Activated T-cell treated with anti-CD3 and anti-CD28 coated beads for 48 hours (primary cell): Measurements from ENCODE around the gene DSG3.

Experiments used
- DNase-seq: peaks from one replicate; pipeline ENCODE4 v3.0.0-alpha.2; 2020; ENCODE audit warnings: low read depth

The DSG3 gene, protein sequence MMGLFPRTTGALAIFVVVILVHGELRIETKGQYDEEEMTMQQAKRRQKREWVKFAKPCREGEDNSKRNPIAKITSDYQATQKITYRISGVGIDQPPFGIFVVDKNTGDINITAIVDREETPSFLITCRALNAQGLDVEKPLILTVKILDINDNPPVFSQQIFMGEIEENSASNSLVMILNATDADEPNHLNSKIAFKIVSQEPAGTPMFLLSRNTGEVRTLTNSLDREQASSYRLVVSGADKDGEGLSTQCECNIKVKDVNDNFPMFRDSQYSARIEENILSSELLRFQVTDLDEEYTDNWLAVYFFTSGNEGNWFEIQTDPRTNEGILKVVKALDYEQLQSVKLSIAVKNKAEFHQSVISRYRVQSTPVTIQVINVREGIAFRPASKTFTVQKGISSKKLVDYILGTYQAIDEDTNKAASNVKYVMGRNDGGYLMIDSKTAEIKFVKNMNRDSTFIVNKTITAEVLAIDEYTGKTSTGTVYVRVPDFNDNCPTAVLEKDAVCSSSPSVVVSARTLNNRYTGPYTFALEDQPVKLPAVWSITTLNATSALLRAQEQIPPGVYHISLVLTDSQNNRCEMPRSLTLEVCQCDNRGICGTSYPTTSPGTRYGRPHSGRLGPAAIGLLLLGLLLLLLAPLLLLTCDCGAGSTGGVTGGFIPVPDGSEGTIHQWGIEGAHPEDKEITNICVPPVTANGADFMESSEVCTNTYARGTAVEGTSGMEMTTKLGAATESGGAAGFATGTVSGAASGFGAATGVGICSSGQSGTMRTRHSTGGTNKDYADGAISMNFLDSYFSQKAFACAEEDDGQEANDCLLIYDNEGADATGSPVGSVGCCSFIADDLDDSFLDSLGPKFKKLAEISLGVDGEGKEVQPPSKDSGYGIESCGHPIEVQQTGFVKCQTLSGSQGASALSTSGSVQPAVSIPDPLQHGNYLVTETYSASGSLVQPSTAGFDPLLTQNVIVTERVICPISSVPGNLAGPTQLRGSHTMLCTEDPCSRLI

DNA sequence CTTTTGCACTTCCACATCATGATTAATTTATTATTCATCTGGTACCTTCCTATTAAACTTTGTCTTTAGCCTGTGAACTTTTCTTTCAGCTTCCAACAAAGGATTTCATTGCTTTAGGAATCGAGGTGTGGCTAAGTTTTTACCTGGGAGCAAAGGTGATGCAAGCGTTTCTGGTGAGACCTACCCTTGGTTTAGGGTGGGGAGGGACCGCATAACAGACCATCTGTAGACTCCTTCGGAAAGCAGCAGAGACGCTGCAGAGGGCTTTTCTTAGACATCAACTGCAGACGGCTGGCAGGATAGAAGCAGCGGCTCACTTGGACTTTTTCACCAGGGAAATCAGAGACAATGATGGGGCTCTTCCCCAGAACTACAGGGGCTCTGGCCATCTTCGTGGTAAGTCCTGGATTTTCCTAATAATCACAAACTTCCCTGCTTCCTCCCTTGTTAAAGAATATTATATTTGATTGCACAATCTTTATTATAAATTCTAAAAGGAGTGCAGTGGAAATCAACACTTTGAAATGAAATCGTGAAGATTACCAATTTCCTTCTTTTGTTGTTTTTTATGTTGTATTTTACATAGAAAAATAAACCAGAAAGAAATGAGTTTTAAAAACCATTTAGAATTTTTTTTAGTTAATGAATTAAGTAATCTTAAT, at the start of gene DSG3:
Gene DSG3, plus strand, starts transcription at position 212 of the 662 bp plus-strand sequence. Its CDS starts 137 bp downstream, at position 349.
- no peak for DNase-seq

- DNase-seq, result no peak
These were observed 49.4 kb upstream of the DSG3 start for GRCh38 chr18:31398191-31398590.

DNA sequence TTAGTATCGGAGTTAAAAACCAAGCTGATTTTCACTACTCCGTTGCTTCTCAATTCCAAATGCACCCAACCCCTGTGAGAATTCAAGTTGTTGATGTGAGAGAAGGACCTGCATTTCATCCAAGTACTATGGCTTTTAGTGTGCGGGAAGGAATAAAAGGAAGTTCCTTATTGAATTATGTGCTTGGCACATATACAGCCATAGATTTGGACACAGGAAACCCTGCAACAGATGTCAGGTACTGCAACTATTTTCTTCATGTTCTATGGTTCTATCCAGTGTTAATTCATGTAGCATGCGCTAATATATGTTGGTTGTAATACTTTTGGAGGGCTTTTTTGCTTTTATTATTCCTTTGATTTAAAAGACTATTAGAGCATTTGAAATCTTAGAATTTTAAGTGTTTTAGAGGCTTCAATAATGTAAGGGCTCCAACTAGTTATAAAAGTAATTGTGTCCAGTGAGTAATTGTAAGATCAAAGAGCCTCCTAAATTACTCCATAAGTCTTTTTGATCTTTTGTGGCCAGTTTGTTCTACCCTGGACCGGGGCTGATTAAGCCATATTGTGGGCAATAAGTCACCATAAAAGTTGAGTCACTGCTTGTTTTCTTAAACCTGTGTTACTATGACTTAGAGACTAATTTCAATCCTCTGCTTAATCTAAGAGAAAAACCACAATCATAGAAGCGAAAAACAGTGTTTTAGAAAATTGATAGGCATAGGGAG, 48.1 kb upstream of the DSG3 start:
- no peak for DNase-seq

GRCh38 chr18:31401156-31402025, 46.1 kb upstream of the DSG3 start:
- DNase-seq, result no peak

- DNase-seq, result no peak
These were observed 45.5 kb upstream of the DSG3 start for GRCh38 chr18:31402026-31402373.

DNA sequence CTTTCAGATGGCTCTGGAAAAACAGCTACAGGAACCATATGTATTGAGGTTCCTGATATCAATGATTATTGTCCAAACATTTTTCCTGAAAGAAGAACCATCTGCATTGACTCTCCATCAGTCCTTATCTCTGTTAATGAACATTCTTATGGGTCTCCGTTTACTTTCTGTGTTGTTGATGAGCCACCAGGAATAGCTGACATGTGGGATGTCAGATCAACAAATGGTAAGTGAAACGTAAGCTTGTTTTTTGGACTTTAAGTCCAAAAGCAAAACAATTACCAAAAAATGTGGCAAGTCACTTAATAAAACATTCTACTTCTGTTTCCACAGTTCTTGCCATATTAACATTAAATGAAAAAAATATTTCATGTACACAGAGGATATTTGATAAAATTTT, 44.1 kb upstream of the DSG3 start:
- no peak for DNase-seq

GRCh38 chr18:31407649-31408048, 39.9 kb upstream of the DSG3 start:
- no peak for DNase-seq

- DNase-seq, result no peak
These were observed 38.3 kb upstream of the DSG3 start for GRCh38 chr18:31409276-31409675.

- no peak for DNase-seq
These were observed 36.6 kb upstream of the DSG3 start for GRCh38 chr18:31410716-31411483.

DNA sequence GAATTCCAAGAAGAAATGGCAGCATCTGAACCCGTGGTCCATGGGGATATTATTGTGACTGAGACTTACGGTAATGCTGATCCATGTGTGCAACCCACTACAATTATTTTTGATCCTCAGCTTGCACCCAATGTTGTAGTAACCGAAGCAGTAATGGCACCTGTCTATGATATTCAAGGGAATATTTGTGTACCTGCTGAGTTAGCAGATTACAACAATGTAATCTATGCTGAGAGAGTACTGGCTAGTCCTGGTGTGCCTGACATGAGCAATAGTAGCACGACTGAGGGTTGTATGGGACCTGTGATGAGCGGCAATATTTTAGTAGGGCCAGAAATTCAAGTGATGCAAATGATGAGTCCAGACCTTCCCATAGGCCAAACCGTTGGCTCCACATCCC, 34.4 kb upstream of the DSG3 start:
- no peak for DNase-seq

DNA sequence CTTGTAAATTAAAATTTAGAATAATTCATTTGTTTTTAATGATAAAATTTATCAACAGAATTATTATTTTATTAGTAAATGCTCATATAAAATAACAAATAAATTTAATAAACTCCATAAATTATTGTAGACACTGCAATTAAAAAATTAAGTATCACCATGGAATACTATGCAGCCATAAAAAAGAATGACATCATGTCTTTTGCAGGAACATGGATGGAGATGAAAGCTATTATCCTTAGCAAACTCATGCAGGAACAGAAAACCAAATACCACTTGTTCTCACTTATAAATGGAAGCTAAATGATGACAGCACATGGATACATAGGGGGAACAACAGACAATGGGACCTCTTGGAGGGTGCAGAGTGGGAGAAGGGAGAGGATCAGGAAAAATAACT, 29.7 kb upstream of the DSG3 start:
- DNase-seq, result no peak

- no peak for DNase-seq
These were observed 28.0 kb upstream of the DSG3 start for GRCh38 chr18:31419457-31419932.

DNA sequence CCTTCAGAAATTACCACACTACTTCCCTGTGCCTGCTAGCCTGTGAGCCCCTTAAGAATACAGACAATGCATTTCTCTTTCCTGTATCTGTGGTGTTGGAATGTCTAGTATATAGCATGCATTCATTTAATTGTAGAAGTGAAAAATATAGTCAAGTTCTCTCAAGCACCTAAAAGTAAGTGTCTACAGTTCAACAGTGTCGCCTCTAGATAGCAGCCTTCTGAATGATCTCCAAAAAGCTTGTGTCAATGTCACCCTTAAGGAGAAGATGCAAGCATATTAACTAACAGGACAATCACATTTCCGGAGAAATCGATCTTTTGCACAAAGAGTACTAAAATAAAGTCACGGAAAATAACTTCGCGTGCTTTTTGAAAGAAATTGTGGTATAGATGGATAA, 27.5 kb upstream of the DSG3 start:
- no peak for DNase-seq

DNA sequence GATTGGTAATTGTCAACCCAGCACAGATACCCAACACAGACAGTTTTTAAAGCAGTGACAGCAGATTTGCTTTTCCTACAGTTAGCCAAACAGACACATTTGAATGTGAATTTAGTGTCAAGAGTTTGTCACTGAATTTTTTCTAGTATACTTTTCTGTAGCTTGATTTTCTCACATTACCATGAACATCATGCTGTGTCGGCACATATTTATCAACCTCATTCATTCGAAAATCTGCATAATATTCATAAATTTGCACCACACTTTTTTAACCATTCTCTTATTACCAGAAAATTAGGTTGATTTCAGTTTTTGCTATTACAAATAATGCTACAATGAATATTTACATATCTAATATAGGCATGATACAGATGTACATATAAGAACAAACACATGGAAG, 27.0 kb upstream of the DSG3 start:
- no peak for DNase-seq

DNA sequence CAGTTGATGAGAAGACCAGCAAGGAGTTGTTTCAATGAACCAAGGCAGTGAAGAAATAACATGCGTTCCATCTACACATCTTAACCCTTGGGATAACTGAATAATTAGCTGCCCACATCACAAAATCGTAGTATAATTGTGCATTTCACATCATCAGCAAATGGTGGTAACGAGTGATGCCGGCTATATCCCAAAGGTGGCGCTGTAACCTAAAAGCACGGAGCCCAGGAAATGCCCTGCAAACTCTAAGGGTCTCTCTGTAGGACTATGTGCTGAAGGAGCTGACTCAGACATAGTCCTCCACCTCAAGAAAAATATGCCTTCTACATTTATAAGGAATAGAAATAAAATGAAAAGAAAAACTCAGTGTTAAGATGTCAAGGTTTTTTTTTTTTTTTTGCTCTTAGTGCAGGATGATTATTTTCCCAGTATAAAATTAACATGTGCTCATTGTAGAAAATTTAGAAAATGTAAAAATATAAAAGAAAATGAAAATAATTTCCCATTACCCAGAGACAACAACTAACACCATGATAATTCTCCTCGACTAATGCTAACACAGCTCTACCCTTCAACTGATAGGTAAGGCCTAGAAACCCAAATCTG, 23.1 kb upstream of the DSG3 start:
- DNase-seq, result no peak

DNA sequence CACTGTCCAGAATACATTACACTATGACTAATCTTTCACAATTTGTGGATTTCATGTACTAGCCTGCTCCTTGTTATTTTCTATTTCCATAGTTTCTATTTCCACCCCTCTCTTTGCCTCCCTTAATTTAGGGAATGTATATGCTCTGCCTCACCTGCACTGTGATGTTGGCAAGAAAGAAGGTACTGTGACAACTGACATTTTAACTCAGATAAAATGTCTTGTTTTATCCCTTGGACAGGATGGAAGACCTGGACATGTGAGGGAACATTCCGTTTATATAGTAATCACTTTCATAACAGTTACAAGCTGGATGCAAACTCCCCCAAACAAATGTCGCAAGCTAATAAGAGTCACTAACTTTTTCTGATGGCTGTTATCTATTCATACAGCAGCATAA, 21.5 kb upstream of the DSG3 start:
- no peak for DNase-seq

DNA sequence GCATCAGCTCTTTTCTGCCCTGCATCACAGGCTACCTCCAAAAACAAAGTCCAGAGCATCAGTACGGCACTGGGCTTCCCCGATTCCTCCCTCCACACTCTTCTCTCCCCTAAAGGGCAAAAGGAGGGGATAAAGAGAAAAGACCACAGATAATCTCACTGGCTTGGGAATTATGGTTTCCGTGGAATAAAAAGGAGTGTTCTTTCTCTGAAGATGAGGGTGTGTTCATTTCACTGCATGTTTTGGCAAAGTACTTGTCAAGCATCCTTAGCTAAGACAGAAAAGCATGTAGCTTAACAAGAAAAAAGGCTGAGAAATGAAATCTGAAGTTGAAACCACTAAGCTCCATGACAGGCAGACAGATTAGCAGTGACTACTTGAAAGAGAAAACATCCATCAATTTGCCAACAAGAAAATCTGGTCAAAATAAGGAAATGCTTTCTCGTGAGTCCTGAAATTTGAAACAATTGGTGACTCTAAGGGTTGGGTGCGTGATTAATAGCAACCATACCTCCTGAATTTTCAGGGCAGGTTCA, 20.6 kb upstream of the DSG3 start:
- DNase-seq, result no peak

DNA sequence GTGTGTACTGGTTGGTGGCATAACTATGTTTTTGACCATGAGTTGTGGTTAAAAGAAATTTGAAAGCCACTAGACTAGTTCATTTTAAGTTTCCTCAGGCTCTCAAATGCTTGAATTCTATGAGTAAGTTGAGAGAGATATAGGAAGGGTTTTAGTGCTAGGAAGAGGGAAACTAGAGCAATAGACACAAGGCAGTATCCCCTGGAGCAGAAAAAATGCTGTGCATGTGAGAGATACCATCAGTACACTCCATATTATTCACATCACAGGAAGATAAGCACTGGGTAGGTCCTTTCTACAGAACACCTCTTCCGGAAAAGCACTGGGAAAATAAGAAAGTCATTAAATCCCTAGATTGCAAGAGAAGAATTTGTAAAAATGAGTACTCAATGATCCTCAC, 19.3 kb upstream of the DSG3 start:
- no peak for DNase-seq

DNA sequence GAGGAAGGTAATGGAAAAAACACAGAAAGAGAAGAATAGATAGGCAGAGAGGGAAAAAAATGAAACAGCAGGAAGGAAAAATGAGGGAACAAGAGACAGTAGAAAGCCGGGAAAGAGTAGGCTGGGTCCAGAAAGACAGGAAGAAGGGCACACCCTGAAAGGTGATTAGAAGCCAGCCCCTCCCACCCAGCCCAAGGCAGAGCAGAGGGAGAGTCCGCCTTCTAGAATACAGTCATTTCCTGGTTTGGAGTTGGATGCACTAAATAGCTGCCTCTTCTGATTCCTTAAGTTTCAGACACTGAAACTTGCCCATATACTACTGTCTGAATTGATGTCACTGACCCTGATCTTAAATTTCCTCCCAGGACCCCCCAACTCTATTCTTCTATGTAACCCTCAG, 17.9 kb upstream of the DSG3 start:
- DNase-seq, result no peak
